Bronchial epithelial cell (primary cell): Measurements from ENCODE around the gene SLC25A17. TPM values are rescaled to one million over a fixed set of nuclear protein-coding genes. Genes with fewer than 3 reads are reported as not detected.
"Not testable (repeated sequence)": the region's sequence is repeated elsewhere in the genome, so short reads cannot be mapped to it uniquely, and the experiment has no call there.

Experiments
- DNase-seq: peaks from one replicate; pipeline ENCODE4 v3.0.0-alpha.2; 2010; ENCODE audit warnings: low read depth
- FAIRE-seq: peaks from 2 replicates; lab custom pipeline; 2011; peaks lifted over from hg19 to GRCh38; lab: Jason Lieb, UNC
- H3K27me3 ChIP-seq: 2 replicates; pipeline ENCODE4 v1.5.1; 2011; ENCODE audit warnings: low read length; ENCODE audit not compliant: control insufficient read depth, insufficient read depth
- H3K36me3 ChIP-seq: 2 replicates; pipeline ENCODE4 v1.5.1; 2011; ENCODE audit warnings: low read length; ENCODE audit not compliant: control insufficient read depth, insufficient read depth
- H3K4me3 ChIP-seq: 2 replicates; pipeline ENCODE4 v1.5.1; 2011; ENCODE audit warnings: mild to moderate bottlenecking, low read depth, low read length, control low read depth
- CTCF ChIP-seq: IDR thresholded peaks from 2 replicates; pipeline ENCODE4 v1.5.1; 2011; ENCODE audit warnings: mild to moderate bottlenecking, moderate library complexity, low read length, control low read depth, inconsistent platforms; ENCODE audit not compliant: insufficient read depth, severe bottlenecking
- total RNA-seq: library from RNA; depleted of rRNA; stranded (reverse); fragments of >200 nt; gene quantifications from 2 replicates; pipeline ENCODE4 v1.2.1, GENCODE V29; 2014

Gene SLC25A17, protein sequence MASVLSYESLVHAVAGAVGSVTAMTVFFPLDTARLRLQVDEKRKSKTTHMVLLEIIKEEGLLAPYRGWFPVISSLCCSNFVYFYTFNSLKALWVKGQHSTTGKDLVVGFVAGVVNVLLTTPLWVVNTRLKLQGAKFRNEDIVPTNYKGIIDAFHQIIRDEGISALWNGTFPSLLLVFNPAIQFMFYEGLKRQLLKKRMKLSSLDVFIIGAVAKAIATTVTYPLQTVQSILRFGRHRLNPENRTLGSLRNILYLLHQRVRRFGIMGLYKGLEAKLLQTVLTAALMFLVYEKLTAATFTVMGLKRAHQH
- total RNA-seq, result 19.6 and 27.4 TPM in 2 replicates

- DNase-seq (peak; percentile 69), FAIRE-seq (no peak)
- no peaks in the 10 kb centered on the region for H3K27me3 ChIP-seq
- H3K36me3 ChIP-seq, result no peaks in the 10 kb centered on the region
- peak within 1 kb of the TSS; percentile 93 for H3K4me3 ChIP-seq
- peak; percentile 55 for TF ChIP-seq CTCF
Observed at GRCh38 chr22:40818747-40819598, at the start of gene SLC25A17. SLC25A17 (minus strand) TSS chr22:40819346; CDS start chr22:40819248, 98 bp downstream.

- not testable (repeated sequence) for DNase-seq, H3K36me3 ChIP-seq, H3K27me3 ChIP-seq, H3K4me3 ChIP-seq, FAIRE-seq
Observed at GRCh38 chr22:40868379-40868778, 49.2 kb upstream of the SLC25A17 start.

DNA sequence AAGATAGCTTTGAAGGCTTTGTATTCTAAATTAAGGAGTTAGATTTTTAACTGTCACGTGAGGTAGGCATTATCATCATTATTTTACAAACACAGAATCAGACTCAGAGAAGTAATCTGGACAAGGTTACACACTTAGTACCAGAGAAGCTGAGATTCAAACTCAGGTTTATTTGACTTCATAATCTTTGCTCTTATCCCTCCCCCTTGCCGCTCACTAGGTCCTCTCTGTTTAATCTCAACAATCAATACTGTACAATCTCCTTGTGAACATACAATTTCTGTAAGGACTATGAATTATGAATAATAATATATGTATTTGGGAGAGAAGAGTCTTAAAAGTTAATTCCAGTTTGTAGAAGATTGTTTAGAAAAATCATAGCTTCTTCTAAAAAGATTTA is 48.0 kb upstream of the SLC25A17 start:
- DNase-seq (no peak), FAIRE-seq (no peak)
- peaks cover 2% of the 10 kb centered on the region for H3K36me3 ChIP-seq
- no peak for TF ChIP-seq CTCF
- H3K4me3 ChIP-seq, result no peak overlapping the region
- no peaks in the 10 kb centered on the region for H3K27me3 ChIP-seq

DNA sequence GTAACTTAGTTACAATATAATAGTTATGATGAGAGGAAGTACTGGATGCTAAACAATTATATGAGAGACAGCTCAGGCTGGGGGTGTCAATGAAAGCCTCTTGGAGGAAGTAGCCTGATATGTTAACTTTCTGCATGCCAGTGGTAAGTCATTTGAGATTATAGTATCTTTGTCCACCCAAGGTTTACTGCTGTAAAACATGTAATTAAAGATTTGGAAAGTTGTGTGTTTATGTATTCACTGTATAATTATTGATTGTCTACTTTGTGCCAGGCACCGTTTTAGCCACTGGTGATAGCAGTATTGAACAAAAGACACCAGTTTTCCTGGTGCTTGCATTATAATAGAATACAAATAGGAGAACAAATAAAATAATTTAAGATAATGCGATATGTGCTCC is 43.4 kb upstream of the SLC25A17 start:
- TF ChIP-seq CTCF, result no peak
- no peaks in the 10 kb centered on the region for H3K36me3 ChIP-seq
- H3K4me3 ChIP-seq, result no peak overlapping the region
- no peak for FAIRE-seq
- no peaks in the 10 kb centered on the region for H3K27me3 ChIP-seq
- no peak for DNase-seq

DNA sequence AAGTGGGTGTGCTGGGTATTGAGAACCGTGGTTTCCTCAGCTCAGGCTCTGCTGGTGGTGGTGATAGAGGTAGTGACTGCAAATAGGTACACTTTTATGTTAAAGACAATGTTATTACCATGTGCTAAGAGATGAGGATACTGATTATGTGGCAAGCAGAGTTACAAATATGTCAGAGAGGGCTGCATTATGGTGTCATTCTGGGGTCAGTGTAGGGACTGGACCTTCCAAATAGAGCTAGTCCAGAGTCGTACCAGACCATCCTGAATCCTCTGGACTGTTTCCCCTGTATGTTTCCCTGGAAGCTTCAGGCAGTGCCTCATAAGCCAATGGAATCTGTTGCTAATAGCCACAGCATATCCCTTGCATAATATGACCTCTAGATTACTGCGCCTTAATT is 42.9 kb upstream of the SLC25A17 start, which contains the start of gene DNAJB7:
DNAJB7 (minus strand) TSS at position 101 of the 400 bp plus-strand sequence. CDS start 119 bp downstream, outside the sequence.
- Histone ChIP-seq H3K27me3 (no peaks in the 10 kb centered on the region), H3K4me3 (no peak within 1 kb of the TSS), H3K36me3 (no peaks in the 10 kb centered on the region)
- DNase-seq (no peak), FAIRE-seq (no peak)
- TF ChIP-seq CTCF, result no peak

- no peak for TF ChIP-seq CTCF
- Histone ChIP-seq H3K4me3 (peak overlapping the region; percentile 79), H3K27me3 (no peaks in the 10 kb centered on the region), H3K36me3 (no peaks in the 10 kb centered on the region)
- DNase-seq (no peak), FAIRE-seq (no peak)
Observed at GRCh38 chr22:40857309-40857855, 38.2 kb upstream of the SLC25A17 start.
